ENCODE data around the gene EVI2A. TPM values are rescaled to one million over a fixed set of nuclear protein-coding genes. Genes with fewer than 3 reads are reported as not detected.
"Not testable (repeated sequence)": the region's sequence is repeated elsewhere in the genome, so short reads cannot be mapped to it uniquely, and the experiment has no call there.

Gene EVI2A
- total RNA-seq, 1 donor, result 13.7 TPM

DNA sequence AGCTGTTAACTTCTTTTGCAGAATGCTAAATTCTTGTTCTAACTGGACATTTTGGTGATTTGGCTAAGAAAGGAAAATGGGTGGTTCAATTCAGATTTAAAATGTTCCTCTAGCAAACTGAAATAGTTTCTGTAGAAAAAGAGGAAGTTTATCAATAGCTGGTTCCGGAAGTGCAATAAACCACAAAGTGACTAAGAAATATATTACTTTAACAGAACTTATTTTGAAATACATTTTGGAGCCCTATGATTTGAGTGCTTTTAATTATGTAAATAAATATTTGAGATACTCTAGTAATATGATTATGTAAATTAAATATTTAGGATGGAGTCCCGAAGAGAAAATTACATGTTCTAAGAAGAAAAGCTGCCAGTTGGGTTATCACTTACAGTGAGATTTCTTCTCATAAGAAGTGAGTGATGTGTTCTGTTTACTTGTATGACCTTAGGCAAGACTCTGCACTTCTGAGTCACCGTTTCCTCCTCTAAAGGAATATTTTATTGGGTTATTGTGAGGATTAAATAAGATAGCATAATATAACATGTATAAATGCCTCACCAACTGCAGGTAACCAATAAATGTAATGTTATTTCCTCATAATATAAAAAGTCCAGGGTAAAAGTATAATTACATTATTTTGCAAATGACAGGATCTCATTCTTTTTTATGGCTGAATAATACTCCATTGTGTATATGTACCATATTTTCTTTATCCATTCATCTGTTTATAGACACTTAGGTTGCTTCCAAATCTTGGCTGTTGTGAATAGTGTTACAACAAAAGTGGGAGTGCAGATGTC lies 7.2 kb downstream of the EVI2A start, which contains the start of gene EVI2B:
EVI2B (minus strand) TSS at position 73 of the 800 bp plus-strand sequence. CDS start 8,445 bp downstream, outside the sequence.
- DNase-seq (ENCODE audit: low read depth in 2 of 3, low spot score in 2 of 3), result peak in 2 of 3 donors; percentile 84 to 94

DNA sequence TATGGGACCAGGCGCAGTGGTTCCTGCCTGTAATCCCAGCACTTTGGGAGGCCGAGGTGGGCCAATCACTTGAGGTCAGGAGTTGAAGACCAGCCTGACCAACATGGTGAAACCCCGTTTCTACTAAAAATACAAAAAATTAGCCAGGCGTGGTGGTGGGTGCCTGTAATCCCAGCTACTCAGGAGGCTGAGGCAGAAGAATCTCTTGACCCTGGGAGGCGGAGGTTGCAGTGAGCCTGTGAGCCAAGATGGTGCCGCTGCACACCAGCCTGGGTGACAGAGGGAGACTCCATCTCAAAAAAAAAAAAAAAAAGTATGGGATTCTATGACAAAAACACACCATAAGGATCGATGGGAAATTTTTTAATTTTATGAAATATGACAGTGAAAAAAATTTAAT lies 9.2 kb downstream of the EVI2A start:
- peak in 1 of 3 donors; percentile 18 for DNase-seq (ENCODE audit: low read depth in 2 of 3, low spot score in 2 of 3)

DNA sequence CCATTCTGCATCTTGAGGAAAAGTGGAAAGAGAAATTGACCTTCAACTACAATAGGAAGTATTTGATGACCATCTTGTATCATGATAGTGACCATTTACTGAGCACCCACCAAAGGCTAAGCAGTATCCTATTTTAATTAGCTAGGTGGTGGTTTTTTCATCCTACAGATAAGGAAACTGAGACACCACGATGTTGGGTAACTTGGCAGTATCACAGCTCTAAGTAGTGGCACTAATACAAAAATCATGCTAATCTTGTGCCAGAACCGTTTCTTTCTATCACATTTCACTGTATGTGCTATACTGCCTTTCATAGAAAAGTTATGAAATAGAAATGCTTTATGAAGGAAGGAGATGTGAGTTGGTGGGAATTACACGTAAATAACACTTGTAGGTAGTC lies 9.9 kb downstream of the EVI2A start:
- DNase-seq (ENCODE audit: low read depth in 2 of 3, low spot score in 2 of 3), result no peak

DNA sequence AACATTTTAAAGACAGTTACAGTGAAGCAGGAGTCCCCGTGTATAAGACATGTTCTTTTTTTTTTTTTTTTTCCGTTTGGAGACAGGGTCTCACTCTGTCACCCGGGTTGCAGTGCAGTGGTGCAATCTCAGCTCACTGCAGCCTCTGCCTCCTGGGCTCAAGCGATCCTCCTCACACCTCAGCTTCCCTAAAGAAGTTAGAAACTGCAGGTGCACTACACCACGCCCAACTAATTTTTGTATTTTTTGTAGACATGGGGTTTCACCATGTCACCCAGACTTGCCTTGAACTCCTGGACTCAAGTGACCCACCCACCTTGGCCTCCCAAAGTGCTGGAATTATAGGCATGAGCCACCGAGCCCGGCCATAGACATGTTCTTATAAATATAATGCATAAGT lies 10.5 kb downstream of the EVI2A start:
- DNase-seq (ENCODE audit: low read depth in 2 of 3, low spot score in 2 of 3), result no peak

DNA sequence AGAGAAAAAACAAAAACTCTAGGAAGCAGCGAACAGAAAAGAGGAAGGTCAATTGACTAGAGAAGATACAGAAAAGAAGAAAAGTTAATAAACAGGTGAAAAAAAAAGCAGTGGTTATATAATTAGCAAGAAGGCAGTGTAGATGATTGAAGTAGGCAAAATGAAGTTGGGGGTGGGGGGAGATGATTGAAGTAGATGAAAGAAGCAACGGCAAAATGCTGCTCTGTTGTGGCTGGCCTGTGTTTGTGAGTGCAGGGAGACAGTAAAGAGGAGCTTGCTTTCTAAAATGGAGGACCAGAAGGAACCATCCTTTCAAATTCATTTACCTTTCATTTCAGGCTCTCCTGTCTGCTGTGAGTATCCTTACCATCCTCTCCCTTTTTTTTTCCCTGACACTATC lies 11.2 kb downstream of the EVI2A start:
- peak in 1 of 3 donors; percentile 30 for DNase-seq (ENCODE audit: low read depth in 2 of 3, low spot score in 2 of 3)

DNA sequence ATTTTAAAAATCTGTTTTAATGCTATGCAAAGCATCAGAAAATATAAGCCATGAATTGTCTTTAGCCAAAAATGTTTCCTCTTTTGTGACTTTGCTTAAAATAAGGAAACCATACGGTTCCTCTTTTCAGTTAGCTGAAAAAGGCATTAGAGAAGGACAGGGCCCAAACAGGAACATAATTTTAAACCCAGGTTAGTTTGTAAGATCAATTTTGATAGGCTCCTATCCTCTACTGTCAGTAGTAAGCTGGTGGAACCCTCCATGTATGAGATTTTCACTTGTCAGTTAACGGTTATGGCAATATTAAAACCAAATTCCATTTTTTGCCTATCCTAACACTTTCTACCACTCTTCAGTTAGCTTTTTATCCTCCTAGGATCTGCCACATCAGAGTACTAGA lies 11.9 kb downstream of the EVI2A start:
- DNase-seq (ENCODE audit: low read depth in 2 of 3, low spot score in 2 of 3), result peak in 2 of 3 donors; percentile 78 to 91

DNA sequence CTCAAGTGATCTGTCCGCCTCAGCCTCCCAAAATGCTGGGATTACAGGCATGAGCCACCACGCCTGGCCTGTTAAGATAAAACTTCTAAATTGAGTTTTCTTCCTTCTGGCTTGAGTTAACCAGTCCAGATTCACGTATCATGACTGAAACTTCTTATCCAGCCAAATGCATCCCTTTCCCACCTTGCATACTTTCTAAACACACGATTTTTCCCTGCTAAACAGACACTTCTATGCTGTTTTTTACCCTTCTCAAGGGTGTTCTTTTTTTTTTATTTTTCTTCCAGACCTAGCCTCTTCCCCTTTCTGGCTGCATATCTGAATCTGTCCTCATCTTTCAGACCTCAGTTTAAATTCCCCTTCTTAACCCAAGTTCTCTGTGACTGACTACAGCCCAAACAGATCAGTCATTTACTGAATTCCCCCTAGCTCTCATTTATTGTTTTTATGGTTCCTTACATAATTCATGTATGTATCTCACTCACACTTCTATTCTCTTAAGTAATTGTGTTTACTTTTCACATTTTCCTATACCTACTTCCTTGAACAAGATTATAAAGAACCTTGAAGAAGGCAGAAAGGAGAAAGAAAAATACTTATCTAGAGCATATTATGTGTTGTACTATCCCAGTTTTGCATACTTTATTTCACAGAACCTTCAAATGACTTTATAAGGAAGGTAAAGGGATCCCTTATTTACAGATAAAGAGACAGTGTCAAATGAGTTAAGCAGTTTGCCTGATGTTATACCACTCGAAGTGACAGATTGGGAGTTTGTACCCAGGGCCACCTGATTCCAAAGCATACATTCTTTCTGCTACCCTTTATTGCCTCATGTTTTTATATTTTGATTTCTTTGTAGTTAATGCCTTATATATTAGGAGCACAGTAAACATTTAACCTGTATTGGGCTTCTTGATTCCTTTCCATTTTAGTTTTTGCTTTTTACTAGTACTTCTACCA lies 12.8 kb downstream of the EVI2A start:
- DNase-seq (ENCODE audit: low read depth in 2 of 3, low spot score in 2 of 3), result peak in 1 of 3 donors; percentile 51

DNA sequence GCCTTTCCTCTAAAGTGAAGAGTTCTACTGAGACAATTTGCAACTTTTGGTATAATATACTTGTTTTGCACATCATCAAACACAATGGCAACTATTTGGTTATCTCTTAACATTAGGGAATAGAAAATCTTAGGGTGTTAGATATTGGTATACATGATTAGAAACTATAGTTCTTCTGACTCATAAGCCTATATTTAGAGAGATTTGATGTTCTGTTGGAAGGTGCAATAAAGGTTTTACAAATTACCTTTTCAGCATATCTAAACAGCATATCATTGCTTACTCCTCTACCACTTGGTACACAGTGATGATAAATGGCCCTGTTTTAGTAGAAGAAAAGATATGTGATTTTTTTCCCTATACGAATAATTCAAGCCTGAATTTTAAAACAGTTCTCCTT lies 13.8 kb downstream of the EVI2A start:
- DNase-seq (ENCODE audit: low read depth in 2 of 3, low spot score in 2 of 3), result no peak

DNA sequence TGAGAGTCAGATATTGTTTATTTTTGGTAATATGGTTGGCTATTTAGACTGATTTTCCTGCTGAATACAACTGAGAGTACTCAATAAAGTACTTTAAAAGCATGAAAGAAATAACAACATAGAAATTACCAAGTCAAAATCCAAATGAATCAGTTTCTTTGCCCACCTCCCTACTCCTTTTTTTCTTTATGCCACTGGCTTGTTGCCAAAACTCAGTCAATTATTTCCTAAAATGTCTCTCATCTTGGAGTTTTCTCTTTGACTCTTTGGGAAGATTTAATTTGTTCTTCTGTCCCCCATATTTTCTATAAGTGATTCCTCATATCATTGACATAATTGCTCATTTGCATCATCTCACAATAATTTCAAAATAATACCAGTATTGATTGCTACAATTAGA lies 21.8 kb downstream of the EVI2A start:
- no peak for DNase-seq (ENCODE audit: low read depth in 2 of 3, low spot score in 2 of 3)

DNA sequence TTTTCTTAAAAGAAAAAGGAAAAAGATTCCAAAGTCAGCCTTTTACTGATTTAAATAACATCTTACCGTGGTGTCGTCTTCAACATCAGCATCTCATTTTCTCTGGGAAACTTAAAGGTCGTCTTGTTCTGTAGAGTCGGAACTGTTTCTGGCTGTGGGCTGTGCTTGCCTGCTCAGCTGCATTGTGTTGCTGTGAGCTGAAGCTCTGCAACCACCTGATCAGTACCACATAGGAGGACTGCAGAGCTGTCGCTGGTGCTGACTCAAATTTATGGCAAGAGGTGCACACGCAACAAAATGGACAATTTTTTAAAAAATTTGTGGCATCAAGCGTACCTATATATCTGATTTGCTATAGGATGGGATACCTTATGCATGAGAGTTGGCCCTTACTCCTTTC lies 24.3 kb downstream of the EVI2A start, which contains the start of gene OMG:
OMG (minus strand) TSS at position 150 of the 400 bp plus-strand sequence. CDS start 908 bp downstream, outside the sequence.
- no peak for DNase-seq (ENCODE audit: low read depth in 2 of 3, low spot score in 2 of 3)

DNA sequence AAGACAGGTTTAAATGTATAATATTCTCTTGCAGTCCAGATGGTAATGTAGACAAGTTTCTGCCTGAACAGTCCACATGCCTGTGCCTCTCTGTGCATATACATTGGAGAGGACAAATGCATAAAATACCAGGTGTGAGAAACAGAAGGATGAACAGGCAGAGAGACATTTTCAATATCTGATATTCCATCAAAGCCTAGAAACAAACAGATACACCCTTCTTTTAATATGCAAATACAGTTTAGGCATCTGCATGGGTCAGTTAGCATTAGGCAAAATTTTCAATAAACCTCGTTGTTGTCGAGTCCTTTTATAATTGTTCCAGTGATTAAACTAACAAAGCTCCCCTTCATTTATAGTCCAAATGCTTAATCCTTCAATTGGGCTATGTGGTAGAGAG lies 25.3 kb downstream of the EVI2A start:
- DNase-seq (ENCODE audit: low read depth in 2 of 3, low spot score in 2 of 3), result no peak

DNA sequence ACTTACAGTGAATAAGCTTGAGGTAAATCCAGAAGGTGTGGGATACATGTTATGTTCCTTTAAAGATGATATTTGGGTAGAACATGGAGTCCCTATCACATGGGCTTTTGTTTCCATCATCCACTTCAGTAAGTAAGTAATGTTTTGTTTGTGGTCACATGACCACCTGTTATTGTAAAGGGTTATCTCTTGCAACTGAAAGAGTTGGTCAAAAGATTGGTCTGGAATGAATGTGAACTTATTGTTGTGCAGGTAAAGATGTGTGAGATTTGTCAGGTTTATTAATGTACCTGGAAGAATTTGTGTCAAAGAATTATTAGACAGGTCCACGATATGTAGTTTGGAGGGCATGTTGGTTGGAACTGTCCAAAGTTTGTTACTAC lies 25.9 kb downstream of the EVI2A start:
- no peak for DNase-seq (ENCODE audit: low read depth in 2 of 3, low spot score in 2 of 3)

DNA sequence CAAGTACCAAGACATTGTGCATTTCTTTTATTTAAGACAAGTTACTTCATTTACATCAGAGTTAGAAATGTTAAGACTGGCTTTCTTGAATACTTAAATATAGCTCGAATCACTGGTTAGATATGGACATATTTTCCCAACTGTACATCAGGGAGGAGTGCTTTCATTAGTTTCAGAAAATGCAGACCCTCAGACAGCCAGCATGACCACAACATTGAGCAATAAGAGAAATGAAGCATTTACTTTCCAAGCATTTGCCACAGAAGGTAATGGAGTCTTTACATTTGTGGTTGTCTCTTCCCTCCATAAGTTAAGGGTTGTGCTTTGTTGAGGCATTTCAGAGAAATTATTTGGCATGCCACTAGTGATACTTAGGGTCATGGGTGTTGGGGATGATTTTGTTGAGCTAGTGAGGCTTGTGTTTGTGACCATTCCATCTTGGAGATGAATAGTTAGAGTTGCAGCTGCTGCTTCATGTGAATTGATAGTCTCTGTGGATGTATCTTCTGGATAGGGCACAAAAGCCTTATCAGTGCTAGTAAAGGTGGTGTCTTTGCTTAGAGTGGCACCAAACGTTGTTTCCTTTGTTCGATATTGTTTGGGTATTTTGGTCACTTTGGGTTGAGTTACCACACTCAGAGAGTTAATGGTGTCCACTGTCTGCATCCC lies 26.5 kb downstream of the EVI2A start:
- DNase-seq (ENCODE audit: low read depth in 2 of 3, low spot score in 2 of 3), result no peak

DNA sequence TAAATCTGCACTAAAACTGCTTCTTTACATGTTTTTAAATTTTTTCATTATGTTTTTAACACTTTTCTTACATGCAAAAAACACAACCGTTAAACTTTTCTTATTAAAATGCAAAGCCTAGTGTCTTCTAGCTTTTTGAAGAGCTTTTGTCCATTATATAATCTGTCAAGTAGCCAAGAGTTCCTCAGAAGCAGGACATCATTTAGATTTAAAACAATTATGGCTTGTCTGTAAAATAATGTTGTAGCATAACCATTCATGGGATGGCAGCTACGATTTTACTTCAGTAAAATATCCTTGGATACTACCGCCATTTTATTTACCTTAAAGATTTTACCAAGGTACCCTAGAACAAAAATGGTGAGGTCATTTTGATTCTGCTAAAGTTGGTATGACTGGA lies 27.2 kb downstream of the EVI2A start:
- DNase-seq (ENCODE audit: low read depth in 2 of 3, low spot score in 2 of 3), result no peak

DNA sequence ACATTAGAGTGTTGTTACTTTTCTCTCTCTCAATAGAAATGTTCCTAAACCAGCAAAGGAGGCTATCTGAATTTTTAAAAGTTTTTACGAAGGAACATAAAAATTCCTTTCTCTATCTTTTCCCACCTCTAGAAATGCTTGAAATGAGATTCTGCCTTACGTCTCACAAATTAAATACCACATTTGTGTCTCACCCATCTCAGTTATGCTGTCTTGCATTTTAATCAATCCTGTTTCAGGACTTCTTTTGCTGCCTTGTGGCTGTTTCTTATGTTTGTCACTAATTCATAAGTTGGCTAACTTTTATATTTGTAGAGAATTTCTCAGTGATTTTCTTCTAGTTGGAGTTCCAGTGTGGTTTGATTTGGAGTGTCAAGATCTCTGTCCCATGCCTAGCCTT lies 27.8 kb downstream of the EVI2A start:
- no peak for DNase-seq (ENCODE audit: low read depth in 2 of 3, low spot score in 2 of 3)

DNA sequence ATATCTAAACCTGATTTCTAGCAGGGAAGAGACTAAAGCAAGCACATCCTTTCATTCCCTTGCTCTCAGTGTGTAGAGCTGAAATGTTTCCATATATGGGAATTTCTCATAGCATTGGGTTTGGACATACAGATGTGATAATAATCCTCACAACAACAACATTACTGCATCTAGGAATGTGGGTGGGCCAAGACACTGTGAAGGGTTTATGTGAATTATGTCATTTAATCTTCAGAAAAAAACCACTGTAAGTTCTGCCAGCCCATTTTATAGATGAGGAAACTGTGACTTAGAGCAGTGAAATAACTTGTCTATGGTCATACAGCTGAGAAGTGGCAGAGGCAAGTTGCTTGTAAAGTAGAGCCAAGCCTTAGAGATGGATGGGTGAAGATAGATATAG lies 29.6 kb downstream of the EVI2A start:
- DNase-seq (ENCODE audit: low read depth in 2 of 3, low spot score in 2 of 3), result no peak

DNA sequence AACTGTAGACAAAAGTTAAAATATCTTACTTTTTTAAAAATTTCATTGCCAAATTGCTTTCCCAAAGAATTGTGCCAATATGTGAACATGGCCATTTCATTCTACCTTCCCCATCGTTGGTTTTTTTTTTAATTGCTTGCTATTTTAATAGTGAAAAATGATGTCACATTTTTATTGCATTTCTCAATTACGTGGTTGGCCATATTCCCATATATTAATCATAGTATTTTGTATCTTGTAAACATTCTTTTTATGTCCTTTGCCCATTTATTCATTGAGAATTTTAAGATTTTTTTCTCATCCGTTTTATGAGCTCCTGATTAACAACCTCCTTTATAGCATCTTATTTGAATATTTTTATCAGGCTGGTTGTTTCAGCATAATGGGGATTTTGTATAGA lies 31.6 kb downstream of the EVI2A start:
- DNase-seq (ENCODE audit: low read depth in 2 of 3, low spot score in 2 of 3), result no peak

DNA sequence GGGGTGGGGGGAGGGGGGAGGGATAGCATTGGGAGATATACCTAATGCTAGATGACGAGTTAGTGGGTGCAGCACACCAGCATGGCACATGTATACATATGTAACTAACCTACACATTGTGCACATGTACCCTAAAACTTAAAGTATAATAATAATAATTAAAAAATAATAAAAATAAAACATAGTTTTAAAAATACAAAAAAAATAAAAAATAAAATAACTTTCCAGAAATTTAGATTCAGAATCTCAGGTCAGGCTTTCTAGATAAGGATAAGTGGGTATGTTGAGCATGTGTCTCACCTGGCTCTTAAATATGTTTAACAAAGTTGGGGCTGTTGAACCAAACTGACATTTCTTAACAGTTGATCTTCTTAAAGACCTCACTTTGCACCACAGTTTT lies 33.5 kb downstream of the EVI2A start:
- not testable (repeated sequence) for DNase-seq (ENCODE audit: low read depth in 2 of 3, low spot score in 2 of 3)

DNA sequence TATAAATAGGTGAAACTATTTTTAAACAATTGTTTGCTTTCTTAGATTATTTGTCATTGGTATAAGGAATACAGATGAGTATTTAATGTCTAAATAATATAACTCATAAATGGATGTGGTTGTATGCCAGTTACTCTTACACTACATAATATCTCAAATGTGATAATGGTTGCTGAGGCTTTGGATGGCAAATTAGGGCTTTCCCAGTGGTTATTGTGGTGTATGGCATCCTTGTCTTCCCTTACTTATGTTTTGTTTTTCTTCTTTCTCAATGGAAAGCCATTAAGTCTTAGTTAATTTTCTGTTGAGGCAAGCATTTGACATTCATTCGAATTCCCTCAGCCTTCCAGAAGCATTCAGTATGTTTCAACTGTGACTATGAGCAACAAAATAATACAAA lies 34.8 kb downstream of the EVI2A start:
- DNase-seq (ENCODE audit: low read depth in 2 of 3, low spot score in 2 of 3), result no peak

DNA sequence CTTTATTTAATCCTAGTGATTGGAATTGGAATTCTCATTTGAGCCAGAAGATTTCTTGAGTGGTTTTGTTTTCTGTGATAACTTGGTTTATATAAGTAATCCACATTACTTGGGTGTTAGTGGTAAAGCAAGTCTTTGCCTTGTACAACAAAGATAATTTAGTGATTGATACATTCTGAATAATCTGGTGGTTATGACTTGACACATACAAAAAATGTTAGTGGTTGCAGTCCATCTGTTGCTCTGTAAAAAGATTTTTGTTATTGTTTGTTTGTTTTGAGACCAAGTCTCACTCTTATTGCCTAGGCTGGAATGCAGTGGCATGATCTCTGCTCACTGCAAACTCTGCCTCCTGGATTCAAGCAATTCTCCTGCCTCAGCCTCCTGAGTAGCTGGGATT lies 37.6 kb downstream of the EVI2A start:
- no peak for DNase-seq (ENCODE audit: low read depth in 2 of 3, low spot score in 2 of 3)

DNA sequence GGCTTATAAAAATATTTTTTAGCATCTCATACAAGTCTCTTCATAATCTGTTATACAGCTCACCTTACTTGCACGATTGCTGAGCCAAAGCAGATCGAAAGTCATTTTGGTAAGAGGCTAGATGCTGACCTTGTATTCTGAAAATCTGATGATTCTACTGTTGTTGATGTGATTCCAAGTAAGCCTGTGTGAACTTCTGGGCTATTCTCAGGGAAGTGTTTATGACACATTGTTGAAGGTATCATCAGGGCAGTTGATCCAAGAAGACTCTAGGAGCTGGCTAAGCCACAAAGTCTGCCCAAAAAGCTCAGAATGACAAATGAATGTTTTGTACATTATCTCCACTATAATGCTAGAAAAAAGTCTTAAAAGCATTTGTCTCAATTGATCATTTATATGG lies 40.4 kb downstream of the EVI2A start:
- no peak for DNase-seq (ENCODE audit: low read depth in 2 of 3, low spot score in 2 of 3)
